Neural progenitor cell (in vitro differentiated cells): Measurements from ENCODE around the gene ROBO2.

ENCODE experiments used
- CTCF ChIP-seq: fragments of 200-600 bp; sonication (generic); IDR thresholded peaks from 2 replicates; pipeline ENCODE4 v1.5.1; 2017; ENCODE audit warnings: antibody characterized with exemption, mild to moderate bottlenecking
- EZH2 ChIP-seq: fragments of 200-600 bp; sonication (generic); IDR thresholded peaks from 2 replicates; pipeline ENCODE4 v1.6.1; 2017; ENCODE audit warnings: antibody characterized with exemption, mild to moderate bottlenecking, moderate library complexity
- EZH2phosphoT487 ChIP-seq: fragments of 200-600 bp; sonication (generic); IDR thresholded peaks from 2 replicates; pipeline ENCODE4 v1.6.1; 2017; ENCODE audit warnings: antibody characterized with exemption

GRCh38 chr3:77562089-77562488 lies 522.2 kb downstream of the ROBO2 start:
- TF ChIP-seq EZH2 (no peak), CTCF (no peak), EZH2phosphoT487 (no peak)
